ENCODE results near the gene SORCS2.
"Not testable (repeated sequence)": the region's sequence is repeated elsewhere in the genome, so short reads cannot be mapped to it uniquely, and the experiment has no call there.

The SORCS2 gene

GRCh38 chr4:7587433-7588405 is 395.4 kb downstream of the SORCS2 start:
- no peak for DNase-seq (ENCODE audit: low spot score)

DNA sequence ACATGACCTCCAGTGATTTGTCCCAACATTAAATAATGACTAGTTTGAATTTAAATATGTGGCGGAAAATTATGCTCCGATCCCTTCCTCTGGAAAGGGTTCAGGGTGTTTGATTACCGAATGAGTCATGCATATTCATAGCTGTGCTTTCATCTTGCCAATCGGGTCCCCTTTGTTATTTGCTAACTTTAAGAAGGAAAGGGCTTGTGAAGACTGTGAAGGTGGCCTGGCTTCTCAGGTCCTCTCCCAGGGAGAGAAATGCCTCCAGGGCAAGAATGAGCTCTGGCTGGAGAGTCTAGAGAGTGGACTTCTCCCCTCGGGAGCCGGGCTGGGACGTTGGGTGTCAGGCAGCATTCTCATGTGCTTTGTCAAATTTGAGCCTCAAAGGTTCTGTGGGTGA is 397.9 kb downstream of the SORCS2 start:
- no peak for DNase-seq (ENCODE audit: low spot score)

- no peak for DNase-seq (ENCODE audit: low spot score)
Observed at GRCh38 chr4:7590899-7591298, 398.6 kb downstream of the SORCS2 start.

DNA sequence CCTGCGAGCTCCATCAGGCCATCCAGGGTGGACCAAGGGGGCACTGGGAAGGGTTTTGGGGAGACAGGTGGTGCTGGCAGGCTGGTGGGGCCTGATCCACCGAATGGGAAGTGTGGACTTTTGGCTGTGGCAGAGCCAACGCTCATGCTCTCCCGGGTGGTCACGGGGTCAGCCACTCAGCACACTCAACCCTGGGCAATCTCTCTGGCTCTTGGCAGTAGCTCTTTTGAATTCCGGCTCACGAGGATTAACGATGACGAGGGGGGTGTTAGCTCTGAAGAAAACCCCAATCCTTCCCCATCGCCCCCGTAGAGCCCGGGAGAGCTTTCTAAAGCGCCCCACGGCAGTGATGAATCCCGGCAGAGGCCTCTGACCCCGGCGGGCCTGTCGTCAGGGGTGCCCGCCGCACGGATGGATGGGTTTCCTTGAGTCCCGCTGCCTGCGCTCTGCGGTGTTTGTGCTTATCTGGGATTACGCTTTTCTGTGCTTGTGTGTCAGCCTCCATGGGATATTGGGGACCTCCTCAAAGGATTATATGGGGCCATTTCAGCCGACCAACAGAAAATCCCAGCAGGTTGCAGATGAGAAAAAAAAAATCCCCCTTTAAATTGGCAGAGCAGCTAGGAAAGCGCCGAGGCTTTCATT is 399.2 kb downstream of the SORCS2 start:
- DNase-seq (ENCODE audit: low spot score): no peak

GRCh38 chr4:7593646-7594412 is 401.5 kb downstream of the SORCS2 start:
- no peak for DNase-seq (ENCODE audit: low spot score)

- DNase-seq (ENCODE audit: low spot score): no peak
Observed at GRCh38 chr4:7595934-7596461, 403.7 kb downstream of the SORCS2 start.

DNA sequence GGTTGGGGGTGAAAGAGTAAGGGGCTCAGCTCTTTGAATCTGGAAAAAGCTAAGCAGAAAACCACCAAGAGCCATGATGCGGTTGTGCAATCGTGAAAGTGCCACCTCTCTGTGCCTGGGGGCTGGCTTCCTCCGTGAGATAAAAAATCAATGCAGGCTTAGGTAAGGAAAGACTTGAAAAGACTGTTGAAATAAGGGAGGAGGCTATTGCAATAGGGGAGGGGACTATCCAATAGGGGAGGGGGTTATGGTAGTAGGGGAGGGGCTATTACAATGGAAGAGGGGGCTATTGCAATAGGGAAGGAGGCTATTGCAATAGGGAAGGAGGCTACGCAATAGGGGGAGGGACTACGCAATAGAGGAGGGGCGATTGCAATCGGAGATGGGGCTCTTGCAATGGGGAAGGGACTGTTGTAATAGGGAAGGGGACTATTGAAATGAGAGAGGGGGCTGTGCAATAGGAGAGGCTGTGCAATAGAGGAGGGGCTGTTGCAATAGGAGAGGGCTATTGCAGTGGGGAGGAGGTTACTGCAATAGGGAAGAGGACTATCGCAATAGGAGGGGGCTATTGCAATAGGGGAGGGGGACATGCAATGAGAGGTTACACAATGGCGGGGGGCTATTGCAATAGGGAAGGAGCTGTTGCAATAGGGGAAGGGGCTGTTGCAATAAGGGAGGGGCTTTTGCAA is 404.7 kb downstream of the SORCS2 start:
- DNase-seq (ENCODE audit: low spot score): no peak

GRCh38 chr4:7598939-7599790 is 406.8 kb downstream of the SORCS2 start:
- no peak for DNase-seq (ENCODE audit: low spot score)

- no peak for DNase-seq (ENCODE audit: low spot score)
Observed at GRCh38 chr4:7600247-7600646, 407.9 kb downstream of the SORCS2 start.

DNA sequence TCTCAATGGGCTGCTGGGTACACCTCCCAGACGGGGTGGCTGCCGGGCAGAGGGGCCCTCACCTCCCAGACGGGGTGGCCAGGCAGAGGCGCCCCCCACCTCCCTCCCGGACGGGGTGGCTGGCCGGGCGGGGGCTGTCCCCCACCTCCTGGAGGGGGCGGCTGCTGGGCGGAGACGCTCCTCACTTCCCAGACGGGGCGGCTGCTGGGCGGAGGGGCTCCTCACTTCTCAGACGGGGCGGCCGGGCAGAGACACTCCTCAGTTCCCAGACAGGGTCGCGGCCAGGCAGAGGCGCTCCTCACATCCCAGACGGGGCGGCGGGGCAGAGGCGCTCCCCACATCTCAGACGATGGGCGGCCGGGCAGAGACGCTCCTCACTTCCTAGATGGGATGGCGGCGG is 409.8 kb downstream of the SORCS2 start:
- DNase-seq (ENCODE audit: low spot score): not testable (repeated sequence)

- no peak for DNase-seq (ENCODE audit: low spot score)
Observed at GRCh38 chr4:7607156-7607910, 415.0 kb downstream of the SORCS2 start.

DNA sequence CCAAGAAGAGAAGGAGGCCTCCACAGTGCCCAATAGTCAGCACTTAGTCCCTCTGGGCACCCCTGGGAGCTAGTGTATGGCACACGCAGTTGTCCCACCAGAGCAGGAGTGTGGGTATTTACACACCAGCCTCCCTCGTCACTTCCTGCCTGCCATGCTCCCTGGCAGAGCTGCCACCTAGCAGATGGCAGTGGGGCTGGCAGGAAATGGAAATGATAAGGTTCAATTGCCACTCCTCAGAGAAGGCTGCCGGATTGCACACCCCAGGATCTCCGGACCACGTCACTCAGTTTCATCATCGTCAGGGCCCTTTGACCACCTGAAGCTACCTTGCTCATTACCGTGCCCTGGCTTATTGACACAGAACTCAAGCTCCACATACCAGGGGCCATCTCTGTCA is 415.7 kb downstream of the SORCS2 start:
- DNase-seq (ENCODE audit: low spot score): no peak

DNA sequence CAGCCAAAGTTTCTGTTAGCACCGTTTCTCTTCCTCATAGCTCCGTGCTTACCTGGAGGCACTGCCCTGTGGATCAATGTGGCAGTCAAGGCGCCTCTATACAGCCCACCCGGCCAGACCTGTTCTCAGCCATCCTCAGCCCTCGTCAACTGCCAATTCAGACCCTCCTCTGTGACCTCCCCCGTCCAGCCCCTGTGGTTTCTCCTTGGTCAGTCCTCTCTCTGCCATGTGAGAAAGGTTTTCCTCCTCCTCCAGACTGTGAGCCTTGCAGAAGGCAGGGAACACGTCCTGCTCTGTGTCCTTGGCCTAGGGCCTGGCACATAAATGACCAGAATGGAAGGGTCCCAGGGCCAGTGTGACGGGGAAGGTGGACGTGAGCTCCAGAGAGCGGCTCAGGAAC is 417.0 kb downstream of the SORCS2 start:
- DNase-seq (ENCODE audit: low spot score): no peak

GRCh38 chr4:7610022-7610670 is 417.8 kb downstream of the SORCS2 start:
- DNase-seq (ENCODE audit: low spot score): no peak

DNA sequence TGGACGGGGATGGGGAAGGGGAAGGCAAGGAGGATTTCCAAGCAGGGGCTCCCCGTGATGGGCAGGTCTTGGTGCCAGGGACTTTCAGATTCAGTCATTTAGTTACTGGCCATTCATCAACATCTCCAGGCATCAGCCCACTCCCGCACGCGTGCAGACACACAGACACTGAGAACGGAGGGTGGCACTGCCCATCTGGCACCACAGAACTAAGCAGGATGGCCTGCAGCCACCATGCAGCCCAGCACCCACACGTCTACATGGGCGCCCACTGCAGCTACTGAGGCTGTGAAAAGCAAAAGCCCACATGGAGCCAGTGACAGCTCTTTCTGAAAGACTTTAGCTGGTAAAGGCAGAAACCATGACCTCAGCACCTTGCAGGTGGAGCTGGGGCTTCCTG is 418.5 kb downstream of the SORCS2 start:
- DNase-seq (ENCODE audit: low spot score): no peak

DNA sequence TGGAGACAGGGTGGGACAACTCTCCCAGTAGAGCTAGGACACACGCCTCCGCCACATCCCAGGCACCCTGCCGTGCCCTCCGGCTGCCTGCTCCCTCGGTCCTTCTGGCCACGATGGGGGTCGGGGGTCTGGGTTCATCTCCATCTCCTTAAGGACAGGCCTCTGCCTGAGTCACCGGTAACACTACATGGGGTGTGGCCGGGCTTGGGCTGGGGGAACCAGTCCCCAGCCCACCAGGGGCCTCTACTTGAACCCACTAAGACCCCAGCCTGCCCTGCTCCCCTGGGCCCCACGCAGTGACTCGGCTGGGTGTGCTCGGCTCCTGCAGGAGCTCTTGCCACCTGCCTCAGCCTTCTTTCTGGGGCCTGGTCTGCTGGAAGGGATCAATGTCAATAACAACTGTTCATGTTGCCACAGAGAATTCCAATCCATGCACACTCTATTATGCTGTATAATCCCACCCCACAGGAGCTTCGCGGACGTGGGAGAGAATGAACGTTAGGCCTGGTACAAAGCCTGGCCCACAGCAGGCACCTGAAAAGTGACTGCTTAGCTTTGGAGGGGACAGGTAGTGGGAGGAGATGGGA is 420.1 kb downstream of the SORCS2 start:
- DNase-seq (ENCODE audit: low spot score): no peak

DNA sequence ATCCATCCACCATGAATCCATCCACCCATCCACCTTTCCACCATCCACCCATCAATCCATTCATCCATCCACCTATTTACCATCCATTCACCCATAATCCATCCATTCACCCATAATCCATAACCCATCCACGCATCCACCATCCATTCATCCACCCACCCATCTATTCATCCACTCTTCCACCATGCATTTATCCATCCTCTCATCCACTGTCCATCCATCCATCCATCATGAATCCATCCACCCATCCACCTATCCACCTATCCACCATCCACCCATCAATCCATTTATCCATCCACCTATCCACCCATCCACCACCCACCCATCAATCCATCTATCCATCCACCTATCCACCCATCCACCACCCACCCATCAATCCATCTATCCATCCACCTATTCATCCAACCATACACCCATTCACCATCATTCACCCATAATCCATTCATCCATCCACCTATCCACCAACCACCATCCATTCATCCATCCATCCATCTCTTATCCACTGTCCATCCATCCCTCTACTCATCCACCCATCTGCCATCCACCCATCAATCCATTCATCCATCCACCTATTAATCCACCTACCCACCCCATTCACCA is 422.1 kb downstream of the SORCS2 start:
- no peak for DNase-seq (ENCODE audit: low spot score)

DNA sequence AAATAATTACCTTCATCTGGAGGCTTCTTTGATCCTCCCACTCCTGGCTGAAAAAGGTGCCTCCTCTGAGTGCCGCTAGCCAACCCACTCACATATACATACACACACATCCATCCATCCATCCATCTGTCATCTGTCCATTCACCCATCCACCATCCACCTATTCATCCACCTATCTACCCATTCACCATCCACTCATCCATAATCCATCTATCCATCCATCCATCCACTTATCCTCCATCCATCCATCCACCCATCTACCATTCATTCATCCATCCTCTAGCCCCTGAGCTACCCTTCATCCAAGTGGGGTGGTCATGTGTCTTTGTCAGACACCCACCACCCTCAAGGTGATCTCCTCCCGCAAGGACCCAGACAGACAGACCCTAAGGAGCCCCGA is 423.9 kb downstream of the SORCS2 start:
- DNase-seq (ENCODE audit: low spot score): no peak

DNA sequence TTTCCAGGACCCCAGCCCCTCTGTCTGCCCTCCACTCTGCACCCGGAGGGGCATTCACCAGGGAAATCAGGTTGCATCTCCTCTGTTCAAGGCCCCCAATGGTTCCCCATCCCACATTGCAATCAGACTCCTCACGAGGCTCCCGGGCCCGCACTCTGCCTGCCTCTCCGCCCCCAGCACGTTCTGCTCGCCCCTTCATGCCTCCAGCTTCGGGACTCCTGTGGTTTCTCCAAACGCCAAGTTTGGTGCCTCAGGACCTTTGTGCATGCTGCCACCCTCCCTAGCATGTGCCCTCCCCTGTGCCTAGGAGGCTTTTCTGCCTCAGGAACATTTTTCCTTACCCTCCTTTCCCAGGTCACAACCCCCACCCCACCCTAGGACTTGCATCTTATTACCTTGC is 426.0 kb downstream of the SORCS2 start:
- DNase-seq (ENCODE audit: low spot score): no peak

Measured in CD4-positive, alpha-beta T cell treated with Interleukin-2 at 100 ng/mL for 4 hours (primary cell).